Hair follicle dermal papilla cell (primary cell): ENCODE results near the gene PCGF5. TPM values are rescaled to one million over a fixed set of nuclear protein-coding genes. Genes with fewer than 3 reads are reported as not detected.

Experiments
- total RNA-seq: library from RNA; depleted of rRNA; stranded (reverse); fragments of >200 nt; gene quantifications from 2 replicates; pipeline ENCODE4 v1.2.3, GENCODE V29; 2012

The PCGF5 gene
- 32.8 and 42.7 TPM in 2 replicates for total RNA-seq

DNA sequence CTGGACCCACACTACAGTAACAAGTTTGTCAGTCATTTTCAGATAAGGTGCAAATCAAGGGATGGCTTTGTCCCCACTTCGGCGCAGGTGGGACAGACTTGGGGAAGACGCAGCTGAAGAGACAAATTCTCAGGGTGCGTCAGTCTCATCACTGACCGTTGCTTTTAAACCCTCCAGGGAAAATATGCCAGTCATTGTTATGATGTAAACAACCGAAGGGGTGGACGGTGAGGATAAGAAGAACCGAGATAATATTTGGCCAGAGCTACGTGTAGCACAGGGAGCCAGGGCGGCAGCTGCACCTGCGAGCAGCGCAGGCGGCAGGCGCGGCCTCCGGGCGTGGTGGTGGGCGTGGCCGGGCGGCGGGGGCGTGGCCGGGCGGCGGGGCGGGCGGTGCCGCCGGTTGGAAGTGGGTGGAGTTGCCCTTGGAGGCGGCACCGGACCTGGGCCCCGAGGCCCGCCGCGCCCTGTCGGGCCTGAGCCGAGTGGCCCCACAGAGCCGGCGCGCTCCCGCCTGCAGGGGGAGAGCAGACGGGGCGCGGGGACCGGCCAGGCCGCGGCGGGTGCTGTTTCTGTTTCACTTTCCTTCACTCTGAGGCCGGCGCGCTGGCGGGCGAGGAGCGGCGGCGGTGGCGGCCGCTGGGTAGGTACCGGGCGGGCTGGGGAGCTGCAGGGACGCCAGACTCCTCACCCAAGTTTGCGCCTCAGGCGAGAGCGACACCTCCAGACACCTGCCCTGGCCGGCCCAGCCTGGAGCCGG lies at the start of gene PCGF5:
PCGF5 (plus strand) TSS at position 470 of the 760 bp plus-strand sequence. CDS start 2,209 bp downstream, outside the sequence.

Other genes with a start within 250 kb of the PCGF5 start
- gene HECTD2, start 189.7 kb downstream of the PCGF5 start, total RNA-seq, result 11.2 and 15.6 TPM in 2 replicates